GM19043 (cell line): ENCODE data around the gene RALGAPA2.

ENCODE experiments used
- ATAC-seq: cut with Tn5 transposase; IDR thresholded peaks from one replicate; pipeline ENCODE4 v1.9.1; 2021; ENCODE audit warnings: low read depth; ENCODE audit not compliant: unreplicated experiment

RALGAPA2 gene

DNA sequence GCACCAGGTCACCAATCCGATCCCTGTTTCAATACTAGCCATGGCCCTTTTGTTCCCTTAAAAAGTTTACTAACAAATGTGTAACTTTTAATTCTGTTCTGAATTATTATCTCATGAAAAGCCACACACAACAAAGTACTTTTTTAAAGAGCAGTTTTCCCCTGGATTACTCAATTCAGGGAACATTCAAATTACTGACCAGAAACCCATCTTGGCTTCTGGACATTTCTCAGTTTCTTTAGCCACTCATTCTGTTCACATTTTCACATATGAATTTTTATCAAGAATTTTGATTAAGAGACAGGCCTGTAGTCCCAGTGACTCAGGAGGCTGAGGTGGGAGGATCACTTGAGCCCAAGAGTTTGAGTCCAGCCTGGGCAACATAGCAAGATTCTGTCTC lies 297.1 kb downstream of the RALGAPA2 start:
- ATAC-seq: no peak

DNA sequence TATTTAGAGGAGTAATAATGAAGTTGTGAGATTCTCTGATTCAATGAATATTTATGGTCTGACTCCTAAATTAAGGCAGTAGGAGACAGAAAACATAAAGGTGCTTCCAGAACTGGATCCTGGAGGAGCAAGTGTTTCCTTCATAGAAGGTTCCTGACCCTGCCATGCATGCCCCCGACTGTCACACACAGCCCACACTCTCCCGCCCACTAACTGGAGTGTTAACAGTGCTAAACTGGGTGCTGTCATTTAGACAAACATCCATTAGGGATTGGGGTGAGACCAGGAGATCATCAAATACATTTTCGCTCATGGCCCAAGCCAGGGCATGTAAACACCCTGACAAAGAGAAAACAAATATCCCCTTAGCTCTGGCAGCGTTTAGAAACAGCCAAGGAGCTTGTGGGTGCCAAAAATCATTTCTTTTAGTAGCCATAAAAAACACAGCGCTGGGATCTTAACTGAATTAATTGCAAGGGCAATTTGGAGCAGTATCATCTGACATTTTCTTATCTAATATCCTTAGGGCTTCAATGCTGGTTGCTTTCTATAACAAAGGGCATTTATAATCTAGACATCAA lies 297.7 kb downstream of the RALGAPA2 start:
- no peak for ATAC-seq

DNA sequence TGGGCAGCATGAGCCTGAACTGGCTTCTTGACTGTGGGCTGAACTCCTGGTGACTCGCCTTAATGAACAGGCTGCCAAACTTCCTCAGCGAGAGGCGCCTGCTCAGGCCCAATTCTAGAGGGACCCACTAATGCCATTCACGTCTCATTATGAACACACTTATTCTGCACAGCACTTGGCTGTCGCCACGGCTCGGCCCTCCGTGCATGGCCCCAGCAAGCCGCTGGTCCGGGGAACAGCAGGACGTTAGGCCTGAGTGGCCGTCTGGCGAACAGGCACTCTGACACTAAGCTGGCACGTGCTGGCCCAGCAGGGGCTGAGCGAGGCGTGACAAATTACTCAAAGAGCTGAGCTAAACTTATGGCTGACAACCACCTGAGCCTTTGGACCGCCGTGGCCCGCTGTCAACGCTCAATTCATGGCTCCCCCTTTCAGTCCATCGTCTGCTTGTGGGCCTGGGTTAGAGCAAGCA lies 298.6 kb downstream of the RALGAPA2 start:
- ATAC-seq: no peak

DNA sequence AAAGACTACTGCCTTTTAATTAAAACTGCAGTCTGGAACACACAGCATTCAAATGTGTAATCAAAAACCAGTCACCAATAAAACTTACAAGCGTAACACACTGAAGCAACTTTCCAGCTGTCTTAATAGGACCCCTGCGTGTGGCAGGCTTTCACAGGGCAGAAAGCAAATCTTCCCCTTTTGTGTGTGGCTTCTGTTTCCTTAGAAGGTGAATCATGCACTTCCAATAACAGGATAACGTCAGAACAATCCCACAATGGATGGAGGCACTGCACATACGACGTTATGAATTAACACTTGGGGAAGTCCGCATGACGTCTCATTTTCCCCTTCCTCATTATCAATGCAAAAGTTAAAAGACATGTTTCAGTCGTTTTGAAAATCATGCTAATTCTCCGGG lies 299.7 kb downstream of the RALGAPA2 start:
- ATAC-seq: no peak

DNA sequence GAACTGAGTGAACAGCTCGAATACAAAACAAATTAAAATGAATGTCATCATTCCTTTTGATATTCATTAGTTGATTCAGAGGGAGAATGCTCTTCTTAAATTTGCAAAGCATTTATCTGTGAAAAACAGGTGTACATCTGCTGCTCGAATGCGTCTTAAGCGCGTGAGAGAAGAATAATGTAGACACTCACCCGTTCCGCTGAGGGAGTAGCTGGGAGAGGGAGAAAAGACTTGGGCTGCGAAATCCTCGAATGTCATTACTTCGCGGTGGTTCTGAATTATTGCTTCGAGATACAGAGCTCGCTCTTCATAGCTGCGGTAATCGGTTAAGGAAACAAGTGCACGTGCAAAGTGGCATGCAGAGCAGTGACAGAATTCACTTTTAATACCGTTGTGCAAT lies 300.6 kb downstream of the RALGAPA2 start:
- no peak for ATAC-seq

DNA sequence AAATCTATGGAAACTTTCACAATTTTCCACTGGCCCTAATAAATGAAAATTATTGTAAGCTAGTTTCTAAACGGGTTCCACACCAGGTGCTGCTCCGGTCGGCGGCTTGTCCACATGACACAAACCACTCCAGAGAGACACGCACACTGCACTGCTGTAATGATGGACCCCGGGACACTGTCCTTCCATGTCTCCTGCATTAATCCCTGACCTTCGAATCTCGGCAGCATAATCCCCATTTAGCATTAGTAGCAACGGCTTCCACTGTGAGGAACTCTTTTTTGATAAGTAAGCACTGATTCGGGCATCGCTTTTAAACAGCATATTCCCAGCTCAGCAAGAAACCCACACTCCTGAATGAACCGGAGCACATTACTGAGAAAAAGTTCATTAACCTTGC lies 301.0 kb downstream of the RALGAPA2 start:
- no peak for ATAC-seq

DNA sequence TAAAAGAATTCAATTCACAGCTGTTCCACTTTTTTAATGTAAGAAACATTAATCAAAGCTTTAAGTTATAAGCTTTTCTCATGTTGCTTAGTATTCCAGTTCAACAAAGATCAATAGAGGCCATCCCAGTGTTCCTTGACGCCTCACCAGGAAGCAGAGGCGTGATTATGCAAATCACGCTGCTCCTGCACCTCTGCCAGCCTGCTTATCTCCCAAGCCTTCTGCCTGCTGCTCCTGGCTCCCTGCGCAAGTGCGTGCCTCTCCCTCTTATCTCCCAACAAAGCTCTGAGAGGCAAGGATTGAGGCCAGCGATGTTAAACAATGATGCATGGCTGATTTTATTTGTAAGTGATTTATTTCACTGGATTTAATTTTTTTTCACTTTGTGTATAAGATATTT lies 301.8 kb downstream of the RALGAPA2 start:
- ATAC-seq: no peak

DNA sequence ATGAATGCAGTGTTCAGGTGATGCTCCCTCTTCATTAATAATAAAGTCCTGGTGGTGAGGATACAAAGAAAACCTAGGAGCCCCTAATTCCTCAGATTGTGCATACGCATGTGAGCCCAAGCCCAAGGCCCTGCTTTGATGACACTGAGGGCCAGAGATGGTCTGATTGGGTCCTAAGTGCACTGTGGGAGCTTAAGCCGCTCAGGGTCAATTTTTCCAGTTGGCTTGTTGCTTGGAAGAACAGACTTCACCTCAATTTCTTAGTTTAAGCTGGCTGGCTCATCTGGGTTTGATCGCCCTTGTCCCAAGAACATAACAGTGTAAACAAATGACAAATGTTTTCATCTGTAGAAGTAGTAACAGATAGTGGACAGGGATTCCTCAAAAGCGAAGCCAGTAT lies 303.1 kb downstream of the RALGAPA2 start:
- ATAC-seq: no peak

DNA sequence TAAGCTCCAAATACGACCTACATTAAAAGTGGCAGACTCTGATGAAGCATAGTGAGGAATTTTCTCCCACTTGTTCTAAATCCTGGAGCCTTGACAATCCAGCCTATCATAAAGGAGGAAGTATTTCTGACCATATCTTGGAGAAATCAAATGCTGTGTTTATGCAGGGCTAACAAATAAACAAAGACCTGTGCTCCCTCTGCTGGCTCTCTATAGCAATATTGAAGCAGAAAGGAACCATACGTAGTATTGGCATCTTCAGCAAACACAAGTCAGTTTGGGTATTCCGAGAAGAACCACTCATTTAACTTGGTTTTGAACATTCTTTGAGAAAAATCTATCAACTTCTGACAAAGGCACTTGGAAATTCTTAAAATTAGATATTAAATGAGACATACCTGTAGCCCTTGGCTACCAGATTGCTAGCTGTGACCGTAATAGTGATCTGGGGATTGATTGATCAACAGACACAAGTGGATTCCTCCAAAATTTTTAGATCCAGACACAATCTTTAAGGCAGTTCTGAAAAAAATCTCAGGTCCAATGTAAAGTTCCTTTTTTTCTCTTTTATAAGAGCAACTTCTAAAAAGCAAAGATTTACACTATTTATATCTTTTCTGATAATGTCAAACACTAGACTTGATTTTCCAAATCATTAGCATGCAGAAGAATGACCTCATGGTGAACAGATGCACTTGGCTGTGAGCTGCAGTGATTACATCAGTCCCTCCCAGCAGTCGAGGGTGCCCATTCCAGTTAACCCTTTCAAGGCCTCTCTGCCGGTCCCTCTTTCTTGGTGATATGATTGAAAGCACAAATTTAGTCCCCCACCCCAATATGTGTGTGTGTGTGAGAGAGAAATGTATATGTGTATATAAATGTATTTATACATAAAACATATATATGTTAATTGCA lies 304.3 kb downstream of the RALGAPA2 start:
- ATAC-seq: no peak

DNA sequence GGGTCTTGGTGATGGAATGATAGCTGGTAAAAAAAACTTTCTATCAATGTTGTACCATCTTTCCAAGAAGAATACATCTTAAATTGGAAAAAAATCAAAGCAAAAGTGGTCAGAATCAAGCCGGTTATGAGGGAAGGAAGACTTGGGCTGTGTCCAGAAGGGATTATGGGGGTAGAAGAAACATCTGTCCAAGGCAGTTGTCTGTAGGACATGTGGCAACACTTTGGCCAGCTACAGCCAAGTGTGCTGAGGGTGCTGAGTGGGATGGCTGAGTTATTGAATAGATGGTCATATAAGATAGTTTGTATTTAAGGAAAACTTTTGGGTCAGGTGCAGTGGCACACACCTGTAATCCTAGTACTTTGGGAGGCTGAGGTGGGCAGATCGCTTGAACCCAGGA lies 306.1 kb downstream of the RALGAPA2 start:
- no peak for ATAC-seq

DNA sequence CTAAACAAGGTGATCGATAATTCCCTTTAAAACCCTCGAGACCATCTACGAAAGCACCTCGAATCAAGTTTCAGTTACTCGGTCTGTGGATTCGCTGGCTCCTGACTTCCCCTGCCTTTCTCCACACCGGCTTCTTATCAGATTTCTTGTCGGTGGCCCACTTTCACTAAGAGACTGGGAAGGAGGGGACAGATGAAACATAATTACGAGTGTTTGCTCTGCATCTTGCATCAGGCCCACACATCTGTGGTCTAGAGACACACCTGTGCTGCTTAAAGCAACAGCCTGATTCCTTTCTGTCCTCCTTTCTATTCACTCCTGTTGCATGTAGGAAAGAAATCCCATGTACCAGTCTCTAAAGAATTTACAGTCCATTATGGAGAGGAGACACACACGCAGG lies 306.8 kb downstream of the RALGAPA2 start:
- no peak for ATAC-seq

DNA sequence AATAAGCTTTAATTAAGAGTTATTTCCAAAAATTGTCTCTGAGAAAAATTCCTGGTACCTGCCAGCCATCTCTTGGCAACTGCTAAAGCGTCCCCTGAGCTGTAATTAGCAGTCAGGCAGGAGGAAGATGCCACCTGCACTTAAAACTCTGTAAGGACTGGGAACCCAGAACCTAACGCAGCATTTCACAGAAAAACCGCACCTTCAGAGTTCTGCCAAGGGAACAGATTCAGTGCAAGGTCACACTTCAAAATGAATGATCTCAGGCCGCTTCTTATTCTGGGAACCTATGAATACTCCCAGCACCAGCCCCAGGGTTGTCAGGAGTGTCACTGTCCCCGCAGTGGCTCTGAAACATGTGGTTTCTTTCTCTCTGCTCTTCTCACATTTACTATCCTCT lies 307.8 kb downstream of the RALGAPA2 start:
- no peak for ATAC-seq

DNA sequence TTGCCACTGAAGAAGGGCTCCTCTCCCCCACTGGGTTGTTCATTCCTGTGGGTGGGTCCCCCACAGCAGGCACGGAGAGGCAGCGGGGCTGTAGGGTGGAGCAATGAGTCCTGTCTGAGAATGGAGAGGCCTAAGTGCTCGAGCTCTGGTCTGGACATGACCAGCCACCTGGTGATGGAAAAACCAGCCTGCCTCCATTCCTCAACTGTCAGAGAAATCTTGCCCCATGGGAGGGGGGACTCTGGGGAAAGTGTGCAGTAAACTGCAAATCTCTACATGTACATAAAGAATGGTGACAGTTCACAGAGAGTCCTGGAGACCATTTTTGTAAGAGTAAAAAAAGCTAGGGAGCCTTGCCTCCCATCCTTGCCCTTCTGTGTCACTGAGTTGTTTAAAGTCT lies 310.5 kb downstream of the RALGAPA2 start:
- no peak for ATAC-seq

DNA sequence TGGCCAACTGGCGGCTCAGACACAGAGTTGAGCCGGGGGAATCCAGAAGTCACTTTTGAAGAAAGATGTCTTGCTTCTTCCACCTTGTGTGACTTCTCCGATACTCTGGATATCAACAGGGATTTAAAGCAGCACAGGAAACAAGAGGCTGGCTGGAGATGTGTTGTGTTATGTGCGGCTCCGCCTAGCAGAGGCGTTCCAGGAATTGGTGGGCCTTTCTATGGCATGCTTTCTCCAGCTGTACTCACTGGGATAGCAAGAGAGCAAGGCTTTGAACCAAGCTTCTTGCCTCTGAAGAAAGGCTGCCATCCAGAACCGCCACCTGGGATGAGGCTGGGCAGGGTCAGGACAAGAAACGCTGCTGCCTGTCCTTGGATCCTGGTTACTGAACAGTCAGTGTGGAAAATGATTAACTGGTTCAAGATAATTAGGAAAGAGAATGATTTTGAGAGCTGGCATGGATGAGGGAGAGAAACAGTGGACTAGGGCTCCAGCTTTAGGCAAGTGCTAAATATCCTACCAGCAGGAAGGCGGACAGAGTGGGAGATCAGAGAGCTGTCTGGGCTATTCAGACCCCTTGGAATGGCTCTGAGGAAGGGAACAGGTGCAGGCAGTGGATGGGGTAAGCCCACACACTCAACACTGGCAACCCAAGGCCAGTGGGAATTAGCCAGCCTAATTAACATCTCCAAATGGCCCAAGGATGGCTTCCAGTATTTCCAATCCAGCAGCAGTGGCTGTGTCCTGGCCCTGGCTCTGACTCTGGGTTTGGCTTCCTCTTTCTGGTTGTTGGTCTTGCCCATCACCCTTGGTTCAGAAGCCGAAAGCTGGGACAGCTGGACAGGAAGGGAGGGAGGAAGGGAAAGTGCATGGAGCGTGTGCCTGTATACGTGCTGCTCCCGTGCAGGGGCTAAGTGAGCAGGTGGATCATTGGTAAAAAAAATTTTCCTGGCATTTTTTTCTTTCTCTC lies 312.6 kb downstream of the RALGAPA2 start:
- no peak for ATAC-seq

DNA sequence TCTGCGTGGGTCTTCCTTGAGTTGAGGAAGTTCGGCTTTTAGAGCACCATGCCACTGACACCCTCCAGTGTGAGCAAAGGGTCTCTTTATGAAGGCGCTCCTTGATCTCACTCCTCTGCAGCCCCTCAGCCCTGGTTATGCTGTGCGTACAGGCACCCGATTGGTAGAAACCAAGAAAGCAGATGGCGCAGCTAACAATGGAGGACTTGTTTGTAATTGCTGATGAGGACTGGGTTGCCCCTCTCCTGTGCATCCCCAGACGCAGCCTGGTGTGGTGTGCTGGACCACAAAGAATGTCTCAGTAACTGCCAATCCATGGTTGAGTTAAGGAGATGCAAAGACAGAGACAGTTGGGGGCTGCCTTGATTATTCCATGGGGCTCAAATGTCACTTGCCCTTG lies 314.3 kb downstream of the RALGAPA2 start:
- ATAC-seq: no peak

DNA sequence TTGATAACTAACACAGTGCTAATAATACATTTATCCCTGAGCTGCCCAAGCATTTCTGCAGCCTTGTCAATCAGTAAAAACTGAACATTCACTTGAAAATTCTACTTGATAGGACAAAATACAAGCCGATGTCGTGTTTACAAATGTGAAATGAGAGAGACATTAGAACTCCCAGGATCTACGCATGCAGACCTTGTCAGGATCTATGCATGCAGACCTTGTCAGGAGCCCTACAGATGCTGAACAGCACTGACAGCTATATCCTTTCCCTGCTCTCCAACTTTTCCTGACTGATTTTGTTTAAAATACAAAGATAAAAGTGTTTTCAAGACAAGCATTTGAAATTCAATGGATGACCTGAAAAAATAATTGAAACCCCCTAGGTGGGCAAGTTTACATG lies 315.6 kb downstream of the RALGAPA2 start:
- no peak for ATAC-seq

DNA sequence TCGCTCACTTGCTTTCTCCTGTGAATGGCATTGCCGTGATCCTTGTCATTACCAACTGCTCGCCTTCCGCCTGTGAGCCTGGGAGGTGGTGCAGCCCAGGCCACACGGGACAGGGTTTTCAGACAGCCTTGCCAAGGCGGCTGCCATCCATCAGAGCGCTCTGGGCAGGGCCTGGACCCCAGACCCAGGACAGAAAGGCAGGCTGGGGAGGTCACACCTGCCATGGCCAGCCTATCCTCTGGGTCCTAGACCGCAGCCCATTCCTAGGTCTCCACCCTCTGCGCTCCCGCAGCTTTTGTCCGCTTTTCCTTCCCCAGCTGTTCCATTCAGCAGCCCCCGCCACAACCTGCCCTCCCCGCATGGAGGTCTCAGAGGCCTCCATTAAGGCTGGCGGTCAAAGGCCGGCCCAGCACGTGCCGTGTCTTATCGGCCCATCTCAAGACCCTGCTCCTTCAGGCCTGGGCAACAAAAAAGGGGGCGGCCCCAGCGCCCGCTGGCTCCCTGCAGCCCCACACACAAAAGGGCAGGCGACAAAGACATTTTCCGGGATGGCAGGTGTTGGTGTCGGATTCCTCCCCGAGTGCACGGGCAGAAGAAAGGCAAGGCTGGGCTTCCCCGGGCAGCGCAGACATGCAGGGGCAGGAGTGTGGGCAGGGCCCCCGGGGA lies 316.4 kb downstream of the RALGAPA2 start:
- ATAC-seq: no peak

DNA sequence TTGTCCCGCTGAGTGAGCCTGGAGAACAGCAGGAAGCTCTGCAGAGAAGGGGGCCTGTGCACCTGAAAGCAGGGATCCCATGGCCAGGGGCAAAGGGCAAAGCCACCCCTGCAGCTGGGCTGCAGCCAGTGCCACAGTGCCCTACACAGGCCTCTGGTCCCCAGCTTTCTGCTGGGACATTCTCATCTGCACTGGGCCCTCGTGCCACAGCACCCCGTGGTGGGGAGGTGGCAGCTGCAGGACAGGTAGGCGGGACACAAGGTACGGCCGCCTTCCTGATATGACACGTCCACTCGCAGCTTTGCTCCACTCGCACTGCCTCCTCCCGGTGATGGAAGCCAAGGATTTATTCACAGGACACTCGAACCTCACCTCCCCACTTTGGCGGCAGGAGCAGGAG lies 317.4 kb downstream of the RALGAPA2 start:
- no peak for ATAC-seq

DNA sequence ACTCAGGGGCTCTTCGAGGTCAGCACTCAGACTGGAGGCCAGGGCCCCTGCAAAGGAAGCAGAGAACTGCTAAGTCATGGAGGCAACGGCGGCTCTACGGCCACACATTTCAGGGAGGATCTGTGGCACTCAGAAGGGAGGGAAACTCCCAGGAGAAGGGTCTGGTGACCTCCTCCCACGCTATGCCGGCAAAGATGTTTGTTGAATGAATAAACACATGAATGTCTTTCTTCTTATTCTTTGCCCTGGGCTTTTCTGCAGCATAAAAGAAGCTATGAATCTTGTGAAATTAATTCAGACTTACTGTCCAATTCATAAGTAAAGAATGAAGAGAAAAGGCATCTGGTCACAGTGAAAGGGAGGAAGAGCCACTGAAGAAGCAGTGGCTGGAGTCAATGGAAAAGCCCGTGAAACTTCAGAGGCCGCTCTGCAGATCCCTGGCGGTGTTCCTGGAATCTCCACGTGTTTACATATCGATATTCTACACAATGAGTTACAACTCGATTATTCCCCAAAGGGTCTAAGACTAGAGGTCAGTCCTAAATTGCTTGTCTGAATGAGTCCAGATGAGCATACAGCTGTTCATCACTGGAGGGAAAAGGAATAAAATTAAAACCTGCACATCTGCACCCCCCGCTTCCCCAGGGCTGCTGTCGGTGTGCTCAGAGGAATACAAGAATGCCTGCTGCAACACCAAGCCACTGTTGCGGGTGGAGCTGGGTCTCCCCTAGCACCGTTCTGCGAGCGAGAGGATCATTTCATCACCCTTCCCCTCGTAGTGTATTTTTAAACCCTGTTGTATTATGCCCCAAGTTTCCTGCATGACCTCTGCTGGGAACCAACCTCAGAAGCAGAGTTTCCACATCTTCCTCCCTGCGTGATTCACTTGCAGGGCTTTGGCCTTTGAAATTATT lies 319.0 kb downstream of the RALGAPA2 start:
- no peak for ATAC-seq
